ENCODE data around the gene FAM24A. TPM values are rescaled to one million over a fixed set of nuclear protein-coding genes. Genes with fewer than 3 reads are reported as not detected.
"Not testable (repeated sequence)": the region's sequence is repeated elsewhere in the genome, so short reads cannot be mapped to it uniquely, and the experiment has no call there.

FAM24A gene
- polyA plus RNA-seq, 1 experiment, result not detected

- CTCF ChIA-PET, result no interaction called here
- H3K27ac ChIP-seq (ENCODE audit: low read depth, low read length), result no peak overlapping the region
- POLR2A ChIA-PET, result no interaction called here
Measured at GRCh38 chr10:122884166-122884565, 26.2 kb upstream of the FAM24A start.

GRCh38 chr10:122894261-122894944, 16.0 kb upstream of the FAM24A start:
- no peak overlapping the region for H3K27ac ChIP-seq (ENCODE audit: low read depth, low read length)
- H3K9me3 ChIP-seq (ENCODE audit: control insufficient read depth, insufficient read depth, low read length), result no peaks in the 10 kb centered on the region
- POLR2A ChIA-PET, result no interaction called here
- CTCF ChIA-PET, result no interaction called here
- no peak overlapping the region for H3K4me3 ChIP-seq (ENCODE audit: low read depth, low read length)
- no peak for TF ChIP-seq CTCF (IDR thresholded peaks at IDR 0.05; ENCODE audit: low read depth, low read length)
- no peak for DNase-seq (ENCODE audit: low read depth, low spot score)
- H3K27me3 ChIP-seq (ENCODE audit: control insufficient read depth, insufficient read depth, low read length), result no peaks in the 10 kb centered on the region

More at GRCh38 chr10:122884166-122884565, 26.2 kb upstream of the FAM24A start:
- Histone ChIP-seq H3K9me3 (ENCODE audit: control insufficient read depth, insufficient read depth, low read length) (peaks cover 1% of the 10 kb centered on the region; the same call in 1 of the 2 replicates), H3K27me3 (ENCODE audit: control insufficient read depth, insufficient read depth, low read length) (no peaks in the 10 kb centered on the region), H3K4me3 (ENCODE audit: low read depth, low read length) (no peak overlapping the region)
- TF ChIP-seq CTCF (IDR thresholded peaks at IDR 0.05; ENCODE audit: low read depth, low read length), result no peak
- no peak for DNase-seq (ENCODE audit: low read depth, low spot score)

GRCh38 chr10:122903861-122904260, 6.5 kb upstream of the FAM24A start:
- H3K9me3 ChIP-seq (ENCODE audit: control insufficient read depth, insufficient read depth, low read length); CTCF ChIA-PET; H3K27ac ChIP-seq (ENCODE audit: low read depth, low read length); POLR2A ChIA-PET; DNase-seq (ENCODE audit: low read depth, low spot score); H3K4me3 ChIP-seq (ENCODE audit: low read depth, low read length); H3K27me3 ChIP-seq (ENCODE audit: control insufficient read depth, insufficient read depth, low read length): not testable (repeated sequence)

DNA sequence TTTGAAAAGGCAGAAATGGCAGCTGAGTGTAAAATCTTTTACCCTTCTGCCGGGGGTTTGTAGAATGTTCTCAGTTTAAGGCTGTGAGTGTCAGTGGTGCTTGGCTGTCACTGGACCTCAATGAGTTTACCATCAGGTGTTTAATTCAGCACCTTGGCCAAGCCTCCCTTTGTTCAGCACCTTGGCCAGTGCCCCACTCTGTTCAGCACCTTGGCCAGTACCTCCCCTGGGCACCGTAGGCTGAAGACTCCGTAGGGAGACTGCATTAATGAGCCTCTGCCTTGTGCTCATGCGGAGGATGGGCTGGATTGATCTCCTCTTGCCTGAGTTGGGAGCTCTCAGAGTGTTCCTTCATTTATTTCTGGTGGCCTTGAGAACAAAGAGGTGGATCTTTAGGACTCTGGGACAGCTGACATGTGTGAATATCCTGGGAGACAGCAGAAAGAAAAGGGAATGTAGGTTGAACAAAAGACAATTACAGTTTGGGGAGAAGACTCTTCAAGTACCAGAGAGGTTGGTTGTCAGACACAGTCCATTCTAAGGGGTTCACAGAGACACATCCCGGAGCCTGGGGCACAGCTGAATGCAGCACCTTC, 1.6 kb downstream of the FAM24A start:
- no peak for TF ChIP-seq CTCF (IDR thresholded peaks at IDR 0.05; ENCODE audit: low read depth, low read length)
- CTCF ChIA-PET, result no interaction called here
- no peak for DNase-seq (ENCODE audit: low read depth, low spot score)

DNA sequence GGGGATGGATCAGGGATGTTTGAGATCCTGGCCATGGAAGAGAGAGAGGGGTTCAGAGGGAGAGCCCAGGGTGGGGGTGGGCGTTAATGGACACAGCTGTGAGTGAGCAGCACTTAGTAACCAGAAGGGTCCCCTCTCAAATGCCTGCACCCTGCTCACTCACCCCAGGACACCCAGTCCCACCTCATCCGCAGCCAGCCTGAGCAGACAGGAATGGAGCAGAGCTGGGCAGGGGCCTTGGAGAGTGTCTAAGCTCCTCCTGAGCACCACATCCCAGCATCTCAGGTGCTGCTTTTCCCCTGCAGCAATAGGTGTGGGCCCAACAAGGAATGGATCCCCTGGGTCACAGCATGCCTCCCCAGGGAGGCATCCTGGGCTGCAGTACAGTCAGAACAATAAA, 5.3 kb downstream of the FAM24A start:
- DNase-seq (ENCODE audit: low read depth, low spot score), result no peak
- Histone ChIP-seq H3K27me3 (ENCODE audit: control insufficient read depth, insufficient read depth, low read length) (no peaks in the 10 kb centered on the region), H3K4me3 (ENCODE audit: low read depth, low read length) (no peak overlapping the region), H3K9me3 (ENCODE audit: control insufficient read depth, insufficient read depth, low read length) (no peaks in the 10 kb centered on the region), H3K27ac (ENCODE audit: low read depth, low read length) (no peak overlapping the region)
- no peak for TF ChIP-seq CTCF (IDR thresholded peaks at IDR 0.05; ENCODE audit: low read depth, low read length)
- ChIA-PET POLR2A (no interaction called here), CTCF (no interaction called here)

More for the DNA sequence above, 1.6 kb downstream of the FAM24A start:
- POLR2A ChIA-PET, result no interaction called here
- H3K9me3 ChIP-seq (ENCODE audit: control insufficient read depth, insufficient read depth, low read length), result no peaks in the 10 kb centered on the region
- no peaks in the 10 kb centered on the region for H3K27me3 ChIP-seq (ENCODE audit: control insufficient read depth, insufficient read depth, low read length)
- no peak overlapping the region for H3K4me3 ChIP-seq (ENCODE audit: low read depth, low read length)
- no peak overlapping the region for H3K27ac ChIP-seq (ENCODE audit: low read depth, low read length)
